ENCODE results near the gene PRDX3. TPM values are rescaled to one million over a fixed set of nuclear protein-coding genes. Genes with fewer than 3 reads are reported as not detected.
"Not testable (repeated sequence)": the region's sequence is repeated elsewhere in the genome, so short reads cannot be mapped to it uniquely, and the experiment has no call there.

The PRDX3 gene
- total and polyA plus RNA-seq, 2 experiments from 2014 or later = 116 to 413 TPM

- H3K4me3 ChIP-seq = no peak overlapping the region
- no peak for DNase-seq (ENCODE audit: low read depth in 1 of 2, low spot score in 1 of 2)
- no peak for TF ChIP-seq CTCF (IDR thresholded peaks at IDR 0.05; ENCODE audit: low read depth, low read length)
- no peaks in the 10 kb centered on the region for H3K27me3 ChIP-seq
- H3K4me1 ChIP-seq (ENCODE audit: low read depth) = peaks cover 4% of the 10 kb centered on the region
- no peaks in the 10 kb centered on the region for H3K9me3 ChIP-seq (ENCODE audit: low read depth)
- no peak overlapping the region for H3K27ac ChIP-seq
- H3K36me3 ChIP-seq = no peaks in the 10 kb centered on the region
These were observed 5.2 kb upstream of the PRDX3 start for GRCh38 chr10:119183664-119184412.

GRCh38 chr10:119180850-119181400 is 2.3 kb upstream of the PRDX3 start:
- not testable (repeated sequence) for H3K9me3 ChIP-seq (ENCODE audit: low read depth); H3K4me1 ChIP-seq (ENCODE audit: low read depth); H3K36me3 ChIP-seq; H3K27ac ChIP-seq; H3K27me3 ChIP-seq; DNase-seq (ENCODE audit: low read depth in 1 of 2, low spot score in 1 of 2); H3K4me3 ChIP-seq

- Histone ChIP-seq H3K4me3 (peak overlapping the region; percentile 66), H3K27ac (peak overlapping the region; percentile 90), H3K27me3 (no peaks in the 10 kb centered on the region), H3K9me3 (ENCODE audit: low read depth) (no peaks in the 10 kb centered on the region), H3K36me3 (peaks cover 14% of the 10 kb centered on the region), H3K4me1 (ENCODE audit: low read depth) (peaks cover 3% of the 10 kb centered on the region)
- DNase-seq (ENCODE audit: low read depth in 1 of 2, low spot score in 1 of 2) = no peak
- no peak for TF ChIP-seq CTCF (IDR thresholded peaks at IDR 0.05; ENCODE audit: low read depth, low read length)
These were observed 772 bp downstream of the PRDX3 start for GRCh38 chr10:119177708-119178371.

- TF ChIP-seq CTCF (IDR thresholded peaks at IDR 0.05; ENCODE audit: low read depth, low read length) = no peak
- Histone ChIP-seq H3K9me3 (ENCODE audit: low read depth) (no peaks in the 10 kb centered on the region), H3K4me1 (ENCODE audit: low read depth) (peaks cover 3% of the 10 kb centered on the region), H3K27me3 (no peaks in the 10 kb centered on the region), H3K27ac (no peak overlapping the region), H3K4me3 (no peak overlapping the region), H3K36me3 (peaks cover 28% of the 10 kb centered on the region)
- peak in 1 of 2 donors; percentile 40 for DNase-seq (ENCODE audit: low read depth in 1 of 2, low spot score in 1 of 2)
These were observed 2.4 kb downstream of the PRDX3 start for GRCh38 chr10:119176166-119176565.

- Histone ChIP-seq H3K27ac (no peak overlapping the region), H3K4me3 (no peak overlapping the region), H3K9me3 (ENCODE audit: low read depth) (no peaks in the 10 kb centered on the region), H3K4me1 (ENCODE audit: low read depth) (peaks cover 3% of the 10 kb centered on the region), H3K36me3 (peaks cover 41% of the 10 kb centered on the region), H3K27me3 (no peaks in the 10 kb centered on the region)
- no peak for TF ChIP-seq CTCF (IDR thresholded peaks at IDR 0.05; ENCODE audit: low read depth, low read length)
- no peak for DNase-seq (ENCODE audit: low read depth in 1 of 2, low spot score in 1 of 2)
These were observed 4.5 kb downstream of the PRDX3 start for GRCh38 chr10:119174109-119174508.

- H3K36me3 ChIP-seq = peaks cover 41% of the 10 kb centered on the region
- H3K4me1 ChIP-seq (ENCODE audit: low read depth) = peaks cover 15% of the 10 kb centered on the region
- H3K27ac ChIP-seq = peak overlapping the region; percentile 34
- H3K4me3 ChIP-seq = no peak overlapping the region
- H3K27me3 ChIP-seq = no peaks in the 10 kb centered on the region
- no peak for DNase-seq (ENCODE audit: low read depth in 1 of 2, low spot score in 1 of 2)
- H3K9me3 ChIP-seq (ENCODE audit: low read depth) = no peaks in the 10 kb centered on the region
- no peak for TF ChIP-seq CTCF (IDR thresholded peaks at IDR 0.05; ENCODE audit: low read depth, low read length)
These were observed 11.6 kb downstream of the PRDX3 start for GRCh38 chr10:119167041-119167440.
